Upper lobe of left lung (tissue), 6 donors: ENCODE measurements around the gene SEC23A. TPM values are rescaled to one million over a fixed set of nuclear protein-coding genes. Genes with fewer than 3 reads are reported as not detected.

Source experiments
- ATAC-seq, 2 donors: fragments of 200-7000 bp; cut with Tn5 transposase; one replicate each; pipeline ENCODE4 v1.9.1; 2022; ENCODE audit warnings: mild to moderate bottlenecking in 2 of 2, moderate library complexity in 2 of 2; ENCODE audit not compliant: low FRiP score in 2 of 2
- DNase-seq, 2 donors: peaks; one replicate each; pipeline ENCODE4 v3.0.0-alpha.2; 2019 to 2020
- H3K27ac ChIP-seq, 4 donors: fragments of 200-600 bp; sonication (generic); one replicate each; pipeline ENCODE4 v1.5.1; 2016 to 2019
- H3K27me3 ChIP-seq, 4 donors: fragments of 200-600 bp; sonication (generic); one replicate each; pipeline ENCODE4 v1.5.1; 2017 to 2019
- H3K36me3 ChIP-seq, 4 donors: fragments of 200-600 bp; sonication (generic); one replicate each; pipeline ENCODE4 v1.5.1; 2016 to 2019
- H3K4me1 ChIP-seq, 4 donors: fragments of 200-600 bp; sonication (generic); one replicate each; pipeline ENCODE4 v1.5.1; 2018 to 2019
- H3K4me3 ChIP-seq, 4 donors: fragments of 200-600 bp; sonication (generic); one replicate each; pipeline ENCODE4 v1.5.1; 2017 to 2019; ENCODE audit warnings: mild to moderate bottlenecking in 2 of 4, moderate library complexity in 1 of 4
- H3K9me3 ChIP-seq, 4 donors: fragments of 200-600 bp; sonication (generic); one replicate each; pipeline ENCODE4 v1.5.1; 2018 to 2019
- EP300 ChIP-seq, 4 donors: sonication (generic); formaldehyde crosslinking; IDR thresholded peaks; one replicate each; pipeline ENCODE4 v1.5.1; 2017; ENCODE audit warnings: antibody characterized with exemption in 4 of 4, control low read depth in 2 of 4
- POLR2A ChIP-seq, 4 donors: fragments of 450-650 bp; IDR thresholded peaks; one replicate each; pipeline ENCODE4 v1.5.1; 2016 to 2017; ENCODE audit warnings: antibody characterized with exemption in 4 of 4, mild to moderate bottlenecking in 2 of 4
- POLR2AphosphoS5 ChIP-seq, 2 donors: sonication (generic); formaldehyde crosslinking; IDR thresholded peaks; one replicate each; pipeline ENCODE4 v1.5.1; 2017; ENCODE audit warnings: antibody characterized with exemption in 2 of 2
- WGBS, 2 donors: methylation state at CpG; one replicate each; pipeline ENCODE4 v1.1.5; 2017 to 2018; 5-methylcytosine and 5-hydroxymethylcytosine counted together
- total RNA-seq, 6 donors: library from RNA; depleted of rRNA in 4 of 6; stranded (reverse); fragments of >200 nt in 4 of 6; gene quantifications; one replicate each; pipeline versions ENCODE4 v1.1.0 to v1.2.1, GENCODE V29; 2016 to 2021
- TF ChIP-seq, protein P1 (sequence below), 6 experiments: fragments of 450-650 bp in 4 of 6; fragments of 200-600 bp in 2 of 6; sonication (generic) in 2 of 6; IDR thresholded peaks; one replicate each; pipeline ENCODE4 v1.5.1; 2016 to 2019; ENCODE audit warnings: antibody characterized with exemption in 6 of 6
- donor health status: DM: no; HTN: no; CAD: no; lungs with moderate emphysema.
- donor health status: DM: no; HTN: yes; CAD: no; lungs with severe emphysema.

SEC23A gene
- total RNA-seq, 6 donors from 2014 or later: 32.5 to 70.4 (median 47.4) TPM

GRCh38 chr14:38993981-38994380 lies 109.1 kb downstream of the SEC23A start:
- no peak for DNase-seq
- Histone ChIP-seq H3K36me3 (no peaks in the 10 kb centered on the region), H3K4me3 (no peak overlapping the region), H3K9me3 (no peaks in the 10 kb centered on the region), H3K4me1 (peaks cover 2 to 17% (median 12%) of the 10 kb centered on the region in 4 donors), H3K27me3 (no peaks in the 10 kb centered on the region), H3K27ac (no peak overlapping the region)
- TF ChIP-seq POLR2AphosphoS5 (IDR thresholded peaks at IDR 0.05) (no peak), POLR2A (IDR thresholded peaks at IDR 0.05) (no peak), EP300 (IDR thresholded peaks at IDR 0.05) (no peak)
- TF ChIP-seq, protein P1, sequence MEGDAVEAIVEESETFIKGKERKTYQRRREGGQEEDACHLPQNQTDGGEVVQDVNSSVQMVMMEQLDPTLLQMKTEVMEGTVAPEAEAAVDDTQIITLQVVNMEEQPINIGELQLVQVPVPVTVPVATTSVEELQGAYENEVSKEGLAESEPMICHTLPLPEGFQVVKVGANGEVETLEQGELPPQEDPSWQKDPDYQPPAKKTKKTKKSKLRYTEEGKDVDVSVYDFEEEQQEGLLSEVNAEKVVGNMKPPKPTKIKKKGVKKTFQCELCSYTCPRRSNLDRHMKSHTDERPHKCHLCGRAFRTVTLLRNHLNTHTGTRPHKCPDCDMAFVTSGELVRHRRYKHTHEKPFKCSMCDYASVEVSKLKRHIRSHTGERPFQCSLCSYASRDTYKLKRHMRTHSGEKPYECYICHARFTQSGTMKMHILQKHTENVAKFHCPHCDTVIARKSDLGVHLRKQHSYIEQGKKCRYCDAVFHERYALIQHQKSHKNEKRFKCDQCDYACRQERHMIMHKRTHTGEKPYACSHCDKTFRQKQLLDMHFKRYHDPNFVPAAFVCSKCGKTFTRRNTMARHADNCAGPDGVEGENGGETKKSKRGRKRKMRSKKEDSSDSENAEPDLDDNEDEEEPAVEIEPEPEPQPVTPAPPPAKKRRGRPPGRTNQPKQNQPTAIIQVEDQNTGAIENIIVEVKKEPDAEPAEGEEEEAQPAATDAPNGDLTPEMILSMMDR (IDR thresholded peaks at IDR 0.05): no peak
- WGBS, 2 donors: 74 to 82% methylated on average over 2 of the region's 2 CpGs
- ATAC-seq: no peak

GRCh38 chr14:38992067-38992844 lies 110.8 kb downstream of the SEC23A start:
- Histone ChIP-seq H3K4me3 (no peak overlapping the region), H3K27ac (peak overlapping the region in 3 of 4 donors; percentile 1 to 57 (median 35)), H3K4me1 (peaks cover 2 to 17% (median 12%) of the 10 kb centered on the region in 4 donors), H3K36me3 (no peaks in the 10 kb centered on the region), H3K9me3 (no peaks in the 10 kb centered on the region), H3K27me3 (no peaks in the 10 kb centered on the region)
- DNase-seq (no peak), ATAC-seq (no peak)
- 36 to 47% methylated on average over 4 of the region's 4 CpGs for WGBS, 2 donors
- TF ChIP-seq POLR2A (IDR thresholded peaks at IDR 0.05): no peak
- no peak for TF ChIP-seq POLR2AphosphoS5 (IDR thresholded peaks at IDR 0.05)
- TF ChIP-seq EP300 (IDR thresholded peaks at IDR 0.05): no peak
- TF ChIP-seq, protein P1 (IDR thresholded peaks at IDR 0.05): no peak

DNA sequence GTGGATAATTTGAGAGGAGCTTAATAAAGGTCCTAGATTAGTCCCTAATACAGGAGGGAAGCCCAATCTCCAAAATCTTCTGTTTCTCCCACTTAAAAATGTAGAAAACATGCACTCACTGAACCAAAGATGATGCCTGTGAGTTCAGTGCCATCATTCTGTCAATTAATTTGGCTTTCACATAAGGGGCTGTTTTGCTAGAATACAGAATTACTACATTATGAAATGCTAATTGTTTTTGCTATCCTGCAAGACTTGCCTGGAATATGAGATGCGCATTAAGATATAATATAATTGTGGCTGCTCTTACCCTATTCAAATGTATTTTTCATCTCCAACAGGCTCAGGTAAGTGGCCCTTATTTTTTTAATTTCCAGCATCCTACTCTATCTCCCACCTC lies 111.7 kb downstream of the SEC23A start:
- peak overlapping the region in 1 of 4 donors; percentile 57 for H3K27ac ChIP-seq

DNA sequence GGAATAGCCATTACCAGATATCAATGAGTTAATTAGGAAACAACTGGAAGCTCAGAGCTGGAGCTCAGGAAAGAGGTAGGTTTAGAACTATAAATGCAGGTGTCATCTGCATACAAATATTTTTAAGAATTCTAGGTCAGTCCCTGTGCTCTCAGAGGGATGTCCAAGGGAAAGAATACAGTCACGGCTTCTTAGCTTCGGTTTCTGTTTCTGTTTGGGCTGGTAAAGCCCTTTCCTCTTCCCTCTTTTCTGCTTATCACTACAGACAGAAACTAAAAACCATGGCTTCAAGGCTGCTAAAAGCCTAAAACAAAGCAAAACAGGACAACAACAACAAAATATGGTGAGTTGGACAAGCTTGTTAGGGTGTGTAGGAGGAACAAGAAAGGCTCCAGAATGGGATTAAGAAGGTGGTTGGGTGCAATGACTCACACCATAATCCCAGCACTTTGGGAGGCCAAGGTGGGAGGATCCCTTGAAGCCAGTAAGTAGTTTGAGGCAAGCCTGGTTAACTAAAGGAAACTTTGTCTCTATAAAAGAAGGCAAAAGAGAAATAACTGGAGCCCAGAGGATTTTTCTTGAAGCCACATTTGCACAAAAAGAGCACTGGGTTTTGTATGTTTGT lies 113.0 kb downstream of the SEC23A start:
- WGBS, 2 donors: 39 to 48% methylated on average over 2 of the region's 2 CpGs
- Histone ChIP-seq H3K4me3 (no peak overlapping the region), H3K27ac (peak overlapping the region in 3 of 4 donors; percentile 12 to 55 (median 24)), H3K4me1 (peaks cover 2 to 17% (median 10%) of the 10 kb centered on the region in 4 donors), H3K9me3 (no peaks in the 10 kb centered on the region), H3K36me3 (no peaks in the 10 kb centered on the region), H3K27me3 (no peaks in the 10 kb centered on the region)
- no peak for ATAC-seq
- no peak for DNase-seq
- TF ChIP-seq, protein P1 (IDR thresholded peaks at IDR 0.05): no peak
- TF ChIP-seq POLR2AphosphoS5 (IDR thresholded peaks at IDR 0.05) (no peak), EP300 (IDR thresholded peaks at IDR 0.05) (no peak), POLR2A (IDR thresholded peaks at IDR 0.05) (no peak)

More for the DNA sequence above, 111.7 kb downstream of the SEC23A start:
- no peak for DNase-seq
- H3K36me3 ChIP-seq: no peaks in the 10 kb centered on the region
- 95 to 97% methylated on average over 1 of the region's 1 CpG for WGBS, 2 donors
- H3K27me3 ChIP-seq: no peaks in the 10 kb centered on the region
- H3K9me3 ChIP-seq: no peaks in the 10 kb centered on the region
- peaks cover 2 to 17% (median 12%) of the 10 kb centered on the region in 4 donors for H3K4me1 ChIP-seq
- no peak for ATAC-seq
- no peak overlapping the region for H3K4me3 ChIP-seq
- TF ChIP-seq POLR2A (IDR thresholded peaks at IDR 0.05) (no peak), EP300 (IDR thresholded peaks at IDR 0.05) (no peak)
- TF ChIP-seq, protein P1 (IDR thresholded peaks at IDR 0.05): no peak
